COLO668 (cell line): ENCODE measurements around the gene HUWE1.
A peak's percentile ranks its signal among the peaks of the same experiment; 100 is the strongest.
"Not testable (repeated sequence)": the region's sequence is repeated elsewhere in the genome, so short reads cannot be mapped to it uniquely, and the experiment has no call there.

ENCODE experiments used
- DNase-seq: peaks from one replicate; lab custom pipeline; 2025; ENCODE audit not compliant: unreplicated experiment; lab: John Stamatoyannopoulos, UW

HUWE1 gene

GRCh38 chrX:53686151-53686885 lies at the start of gene HUWE1:
Gene HUWE1, minus strand, starts transcription at chrX:53686719. Its CDS starts 32,612 bp downstream, at chrX:53654107.
- DNase-seq = peak; percentile 78

- DNase-seq = no peak
These were observed 46.3 kb upstream of the HUWE1 start for GRCh38 chrX:53732797-53733196.

- DNase-seq = no peak
These were observed 43.2 kb upstream of the HUWE1 start for GRCh38 chrX:53729751-53730150.

GRCh38 chrX:53728506-53728905 lies 42.0 kb upstream of the HUWE1 start:
- no peak for DNase-seq

- DNase-seq = no peak
These were observed 38.4 kb upstream of the HUWE1 start for GRCh38 chrX:53724872-53725271.

- DNase-seq = no peak
These were observed 36.9 kb upstream of the HUWE1 start for GRCh38 chrX:53723381-53723780.

GRCh38 chrX:53721610-53722009 lies 35.1 kb upstream of the HUWE1 start:
- not testable (repeated sequence) for DNase-seq

GRCh38 chrX:53719666-53720065 lies 33.1 kb upstream of the HUWE1 start:
- not testable (repeated sequence) for DNase-seq

- DNase-seq = no peak
These were observed 31.6 kb upstream of the HUWE1 start for GRCh38 chrX:53718073-53718472.

GRCh38 chrX:53717205-53717604 lies 30.7 kb upstream of the HUWE1 start:
- DNase-seq = no peak

GRCh38 chrX:53716328-53717088 lies 30.0 kb upstream of the HUWE1 start:
- DNase-seq = no peak

- DNase-seq = no peak
These were observed 28.9 kb upstream of the HUWE1 start for GRCh38 chrX:53715346-53715924.

GRCh38 chrX:53714580-53715345 lies 28.2 kb upstream of the HUWE1 start:
- no peak for DNase-seq

GRCh38 chrX:53713987-53714579 lies 27.6 kb upstream of the HUWE1 start:
- no peak for DNase-seq

- no peak for DNase-seq
These were observed 24.9 kb upstream of the HUWE1 start for GRCh38 chrX:53711436-53711835.

- no peak for DNase-seq
These were observed 18.3 kb upstream of the HUWE1 start for GRCh38 chrX:53704854-53705253.

GRCh38 chrX:53704294-53704693 lies 17.8 kb upstream of the HUWE1 start:
- no peak for DNase-seq

GRCh38 chrX:53695946-53696549 lies 9.5 kb upstream of the HUWE1 start:
- DNase-seq = peak; percentile 11

- DNase-seq = no peak
These were observed 8.1 kb upstream of the HUWE1 start for GRCh38 chrX:53694642-53695041.

- no peak for DNase-seq
These were observed 1.8 kb upstream of the HUWE1 start for GRCh38 chrX:53688300-53688699.
